GM10248 (cell line): ENCODE measurements around the gene SCGB1C2.

ENCODE experiments used
- CTCF ChIA-PET: fragments of 300-600 bp; sonication (Branson Sonifier 250); formaldehyde crosslinking; extraction: SDS; loops from one replicate; lab custom pipeline; 2021; ENCODE audit warnings: antibody characterized with exemption; lab: Yijun Ruan, JAX
- POLR2A ChIA-PET: fragments of 350-650 bp; sonication (Branson Sonifier 250); formaldehyde crosslinking; extraction: SDS; loops from one replicate; lab custom pipeline; 2020; ENCODE audit warnings: antibody characterized with exemption; lab: Yijun Ruan, JAX
- DNase-seq: peaks from one replicate; pipeline ENCODE4 v3.0.0; 2012; ENCODE audit errors: extremely low spot score
- TF ChIP-seq, protein P1 (sequence below): IDR thresholded peaks from 2 replicates; pipeline ENCODE4 v1.5.1; 2012; ENCODE audit warnings: mild to moderate bottlenecking, low read depth; ENCODE audit errors: extremely low read depth, missing control alignments, control extremely low read depth

SCGB1C2 gene

GRCh38 chr17:179066-179432 lies 41.7 kb downstream of the SCGB1C2 start:
- DNase-seq = no peak
- ChIA-PET POLR2A (no interaction called here), CTCF (interaction anchor here (1.4 kb wide), 1 partner anchor 14 kb away, joined by 3 read pairs; no protein-coding TSS in a partner anchor)
- TF ChIP-seq, protein P1, sequence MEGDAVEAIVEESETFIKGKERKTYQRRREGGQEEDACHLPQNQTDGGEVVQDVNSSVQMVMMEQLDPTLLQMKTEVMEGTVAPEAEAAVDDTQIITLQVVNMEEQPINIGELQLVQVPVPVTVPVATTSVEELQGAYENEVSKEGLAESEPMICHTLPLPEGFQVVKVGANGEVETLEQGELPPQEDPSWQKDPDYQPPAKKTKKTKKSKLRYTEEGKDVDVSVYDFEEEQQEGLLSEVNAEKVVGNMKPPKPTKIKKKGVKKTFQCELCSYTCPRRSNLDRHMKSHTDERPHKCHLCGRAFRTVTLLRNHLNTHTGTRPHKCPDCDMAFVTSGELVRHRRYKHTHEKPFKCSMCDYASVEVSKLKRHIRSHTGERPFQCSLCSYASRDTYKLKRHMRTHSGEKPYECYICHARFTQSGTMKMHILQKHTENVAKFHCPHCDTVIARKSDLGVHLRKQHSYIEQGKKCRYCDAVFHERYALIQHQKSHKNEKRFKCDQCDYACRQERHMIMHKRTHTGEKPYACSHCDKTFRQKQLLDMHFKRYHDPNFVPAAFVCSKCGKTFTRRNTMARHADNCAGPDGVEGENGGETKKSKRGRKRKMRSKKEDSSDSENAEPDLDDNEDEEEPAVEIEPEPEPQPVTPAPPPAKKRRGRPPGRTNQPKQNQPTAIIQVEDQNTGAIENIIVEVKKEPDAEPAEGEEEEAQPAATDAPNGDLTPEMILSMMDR = no peak

GRCh38 chr17:179781-180380 lies 42.5 kb downstream of the SCGB1C2 start:
- DNase-seq = no peak
- TF ChIP-seq, protein P1 = no peak
- CTCF ChIA-PET = interaction anchor here (1.4 kb wide), 1 partner anchor 13 kb away, joined by 3 read pairs; no protein-coding TSS in a partner anchor
- POLR2A ChIA-PET = no interaction called here

GRCh38 chr17:180381-181244 lies 43.2 kb downstream of the SCGB1C2 start:
- no peak for DNase-seq
- TF ChIP-seq, protein P1 = no peak
- ChIA-PET CTCF (no interaction called here), POLR2A (no interaction called here)

DNA sequence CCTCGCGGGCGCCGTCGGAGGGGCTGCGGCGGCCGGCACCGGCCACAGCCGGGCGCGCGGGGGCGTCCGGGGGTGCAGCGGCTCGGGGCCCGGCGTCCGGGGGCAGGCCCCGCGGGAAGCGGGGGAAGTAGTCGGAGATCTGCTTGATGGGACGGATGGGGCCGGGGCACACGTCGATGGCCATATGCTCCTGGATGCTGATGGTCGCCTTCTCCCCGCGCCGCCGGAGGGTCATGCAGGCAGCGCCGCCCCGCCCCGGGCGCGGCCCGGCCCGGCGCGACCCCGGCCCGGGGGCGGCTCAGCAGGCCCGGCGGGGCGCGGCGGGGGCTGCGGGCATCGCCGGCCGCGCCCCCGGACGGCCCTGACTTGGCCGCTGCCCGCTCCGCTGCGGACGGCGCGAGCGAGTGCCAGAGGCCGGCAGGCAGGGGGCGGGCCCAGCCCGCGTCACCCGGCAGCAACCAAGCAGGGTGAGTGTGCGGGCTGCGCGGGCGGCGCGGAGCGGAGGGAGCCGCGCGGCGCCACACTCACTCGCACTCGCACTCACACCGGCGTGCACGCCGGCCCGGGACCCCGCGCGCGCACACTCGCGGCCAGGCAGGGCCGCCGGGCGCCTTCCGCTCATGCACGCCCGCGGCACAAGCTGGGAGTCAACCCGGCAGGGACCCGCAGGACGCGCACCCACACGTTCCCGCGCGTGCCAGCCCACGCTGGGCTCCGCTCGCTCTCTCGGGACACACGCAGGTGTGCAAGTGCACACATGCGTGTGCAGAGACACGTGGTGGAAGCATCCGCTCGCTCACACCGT lies 44.1 kb downstream of the SCGB1C2 start, which contains the start of gene DOC2B:
DOC2B (minus strand) TSS at position 406 of the 805 bp plus-strand sequence; CDS start at position 235, 171 bp downstream.
- no peak for DNase-seq
- ChIA-PET CTCF (no interaction called here), POLR2A (no interaction called here)
- TF ChIP-seq, protein P1 = no peak

- ChIA-PET POLR2A (no interaction called here), CTCF (no interaction called here)
- TF ChIP-seq, protein P1 = no peak
- no peak for DNase-seq
These were observed 44.8 kb downstream of the SCGB1C2 start for GRCh38 chr17:182050-182751.

DNA sequence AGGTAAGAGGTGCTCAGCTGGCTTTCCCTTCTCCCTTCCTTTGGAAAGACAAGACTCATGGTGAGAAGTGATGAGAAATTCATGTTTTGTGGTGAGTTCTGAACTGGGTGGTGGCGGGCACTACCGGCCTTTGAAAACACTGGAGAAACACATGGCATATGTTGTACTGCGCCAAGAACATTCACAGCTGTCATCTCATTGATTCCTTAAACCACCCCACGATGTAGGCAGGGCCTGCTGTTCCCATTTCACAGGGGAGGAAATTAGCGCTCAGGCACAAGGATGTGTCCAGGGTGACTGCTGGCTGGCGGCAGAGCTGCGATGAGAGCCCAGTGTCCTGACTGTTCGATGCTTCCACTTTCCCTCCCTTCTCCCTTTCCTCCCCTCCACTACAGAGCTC lies 45.7 kb downstream of the SCGB1C2 start:
- ChIA-PET POLR2A (no interaction called here), CTCF (no interaction called here)
- no peak for DNase-seq
- TF ChIP-seq, protein P1 = no peak
